Measurements from ENCODE around the gene LCOR.
A peak's percentile ranks its signal among the peaks of the same experiment; 100 is the strongest.

LCOR gene

GRCh38 chr10:96850113-96850512 is 18.0 kb downstream of the LCOR start:
- no peak overlapping the region for H3K27ac ChIP-seq
- DNase-seq (ENCODE audit: low spot score) = no peak
- TF ChIP-seq CTCF (IDR thresholded peaks at IDR 0.05) = no peak
- no peak overlapping the region for H3K4me3 ChIP-seq

GRCh38 chr10:96850825-96851224 is 18.7 kb downstream of the LCOR start:
- Histone ChIP-seq H3K4me3 (no peak overlapping the region), H3K27ac (peak overlapping the region in 1 of 2 donors; percentile 9)
- TF ChIP-seq CTCF (IDR thresholded peaks at IDR 0.05) = no peak
- no peak for DNase-seq (ENCODE audit: low spot score)

GRCh38 chr10:96851281-96851680 is 19.2 kb downstream of the LCOR start:
- H3K27ac ChIP-seq = no peak overlapping the region
- no peak for DNase-seq (ENCODE audit: low spot score)
- no peak for TF ChIP-seq CTCF (IDR thresholded peaks at IDR 0.05)
- H3K4me3 ChIP-seq = no peak overlapping the region

DNA sequence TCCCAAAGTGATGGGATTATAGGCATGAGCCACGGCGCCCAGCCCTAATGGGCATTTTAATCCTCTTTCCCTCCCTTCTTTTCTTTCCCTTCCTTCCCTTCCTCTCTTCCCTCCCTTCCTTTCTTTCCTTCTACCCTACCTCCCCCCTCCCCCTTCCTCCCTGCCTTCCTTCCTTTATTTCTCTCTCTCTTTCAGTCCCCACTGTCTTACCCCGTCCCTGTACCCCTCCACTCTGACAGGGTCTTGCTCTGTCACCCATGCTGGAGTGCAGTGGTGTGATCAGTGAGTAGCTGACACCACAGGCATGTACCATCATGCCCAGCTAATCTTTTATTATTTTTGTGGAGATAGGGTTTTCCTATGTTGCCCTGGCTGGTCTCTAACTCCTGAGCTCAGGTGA is 24.2 kb downstream of the LCOR start:
- no peak overlapping the region for H3K27ac ChIP-seq
- TF ChIP-seq CTCF (IDR thresholded peaks at IDR 0.05) = no peak
- DNase-seq (ENCODE audit: low spot score) = no peak
- no peak overlapping the region for H3K4me3 ChIP-seq

DNA sequence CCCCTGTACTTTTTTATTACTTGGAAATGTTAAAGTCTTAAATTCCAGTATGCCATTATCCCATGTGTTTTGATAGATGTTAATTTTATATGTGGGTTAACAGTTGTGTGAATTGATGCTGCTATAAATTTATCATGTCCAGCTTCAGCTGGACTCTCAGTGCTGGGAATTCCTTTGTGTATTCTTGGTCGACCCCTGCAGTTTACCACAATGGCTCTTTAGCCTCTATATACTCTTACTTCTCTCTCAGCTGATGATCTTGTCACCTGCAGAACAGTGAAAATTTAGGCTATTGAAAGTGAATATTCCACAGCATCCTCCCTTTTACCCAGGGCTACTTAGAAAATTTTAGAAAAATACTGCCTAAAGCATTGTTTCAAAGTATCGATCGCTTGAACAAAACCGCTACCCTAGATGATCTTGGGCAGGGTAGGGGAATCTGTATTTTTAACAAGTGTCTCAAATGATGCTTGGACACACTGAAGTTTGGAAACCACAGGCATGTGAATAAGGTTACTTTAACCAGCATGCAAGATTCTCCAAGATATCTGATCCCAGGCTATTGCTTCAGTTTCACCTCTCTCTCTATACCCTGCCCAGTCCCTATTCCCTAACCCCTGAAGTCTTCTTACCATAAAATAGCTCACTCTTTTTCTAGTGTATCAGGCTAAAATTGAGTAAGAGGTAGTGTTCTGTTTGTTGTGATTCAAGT is 25.4 kb downstream of the LCOR start:
- no peak overlapping the region for H3K27ac ChIP-seq
- no peak for TF ChIP-seq CTCF (IDR thresholded peaks at IDR 0.05)

GRCh38 chr10:96858038-96858705 is 26.1 kb downstream of the LCOR start:
- Histone ChIP-seq H3K27ac (no peak overlapping the region), H3K4me3 (no peak overlapping the region)
- no peak for TF ChIP-seq CTCF (IDR thresholded peaks at IDR 0.05)
- DNase-seq (ENCODE audit: low spot score) = no peak

More for the DNA sequence above, 25.4 kb downstream of the LCOR start:
- DNase-seq (ENCODE audit: low spot score) = no peak
- no peak overlapping the region for H3K4me3 ChIP-seq

DNA sequence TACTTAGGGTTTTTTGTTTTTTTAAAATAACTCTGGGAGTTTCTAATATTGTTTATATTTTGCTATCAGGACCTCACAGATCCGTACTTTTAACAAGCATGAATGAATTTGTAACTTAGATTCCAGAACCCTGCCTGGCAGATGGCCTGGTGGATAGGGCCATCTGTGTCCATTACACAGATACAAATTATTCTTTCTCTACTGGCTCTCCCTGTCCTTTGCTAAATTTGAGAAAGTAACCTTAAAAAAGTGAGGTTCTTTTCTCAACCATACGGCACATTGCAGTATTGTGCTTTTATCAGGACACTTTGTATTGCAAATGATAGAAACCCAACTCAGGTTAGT is 26.6 kb downstream of the LCOR start:
- Histone ChIP-seq H3K4me3 (no peak overlapping the region), H3K27ac (no peak overlapping the region)
- DNase-seq (ENCODE audit: low spot score) = no peak
- TF ChIP-seq CTCF (IDR thresholded peaks at IDR 0.05) = no peak

Data from coronary artery (tissue), 2 donors.